AG04450 (cell line): Measurements from ENCODE around the gene ALOX12. TPM values are rescaled to one million over a fixed set of nuclear protein-coding genes. Genes with fewer than 3 reads are reported as not detected.

Experiments used
- CTCF ChIA-PET: fragments of 300-600, 350-600 bp; formaldehyde crosslinking; extraction: SDS; loops from one replicate; lab custom pipeline; 2022; ENCODE audit warnings: antibody characterized with exemption, inconsistent platforms; lab: Charles Lee
- POLR2A ChIA-PET: fragments of 350-600 bp; formaldehyde crosslinking; extraction: SDS; loops from one replicate; lab custom pipeline; 2021; ENCODE audit warnings: antibody characterized with exemption, inconsistent platforms; lab: Yijun Ruan, JAX
- DNase-seq: peaks from one replicate; pipeline ENCODE4 v3.0.0-alpha.2; 2011; ENCODE audit warnings: low read depth, low spot score
- H3K27ac ChIP-seq: one replicate; pipeline ENCODE4 v1.5.1; 2012; ENCODE audit warnings: low read depth, low read length, control low read depth
- H3K27me3 ChIP-seq: one replicate; pipeline ENCODE4 v1.6.0; 2012; ENCODE audit warnings: low read length; ENCODE audit not compliant: control insufficient read depth, insufficient read depth
- H3K4me3 ChIP-seq: 2 replicates; pipeline ENCODE4 v1.5.1; 2011; ENCODE audit warnings: mild to moderate bottlenecking, low read depth, low read length, control low read depth
- H3K9me3 ChIP-seq: 2 replicates; pipeline ENCODE4 v1.5.1; 2012; ENCODE audit warnings: low read length; ENCODE audit not compliant: control insufficient read depth, insufficient read depth
- CTCF ChIP-seq: IDR thresholded peaks from 2 replicates; pipeline ENCODE4 v1.5.1; 2011; ENCODE audit warnings: low read depth, low read length, control low read depth, inconsistent platforms
- polyA plus RNA-seq: library from polyadenylated mRNA; depleted of rRNA; stranded (reverse); fragments of >200 nt; gene quantifications from 2 replicates; pipeline ENCODE4 v1.2.3, GENCODE V29; 2011; rRNA removed
- small RNA-seq: library from RNA; depleted of rRNA; stranded (forward); fragments of <200 nt; gene quantifications from one replicate; pipeline ENCODE3, GENCODE V24; 2012; ENCODE audit warnings: low read depth; ENCODE audit not compliant: insufficient read length

The ALOX12 gene
- polyA plus RNA-seq, 1 experiment, result not detected

DNA sequence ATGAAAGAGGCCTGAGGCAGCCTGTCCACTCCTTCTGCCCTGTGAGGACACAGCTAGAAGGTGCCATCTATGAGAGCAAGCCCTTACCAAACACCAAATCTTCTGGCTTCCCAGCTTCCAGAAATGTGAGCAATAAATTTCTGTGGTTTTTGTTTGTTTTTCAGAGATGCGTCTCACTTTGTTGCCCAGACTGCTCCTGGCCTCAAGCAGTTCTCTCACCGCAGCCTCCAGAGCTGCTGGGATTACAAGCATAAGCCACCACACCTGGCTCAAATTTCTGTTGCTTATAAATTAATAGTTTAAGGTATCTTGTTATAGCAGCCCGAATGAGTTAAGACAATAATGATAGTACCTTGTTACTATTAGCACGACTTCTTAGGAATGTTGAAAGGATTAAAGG lies 60.5 kb downstream of the ALOX12 start:
- POLR2A ChIA-PET, result no interaction called here

GRCh38 chr17:7058831-7059447 lies 63.1 kb downstream of the ALOX12 start:
- ChIA-PET CTCF (interaction anchor here (0.5 to 1.9 kb wide), 4 partner anchors 13 to 78 kb away, joined by 5 to 11 read pairs (median 6); no protein-coding TSS in a partner anchor), POLR2A (no interaction called here)
- no peak for DNase-seq
- Histone ChIP-seq H3K27me3 (peaks cover 5% of the 10 kb centered on the region), H3K9me3 (no peaks in the 10 kb centered on the region), H3K27ac (no peak overlapping the region), H3K4me3 (no peak overlapping the region)
- no peak for TF ChIP-seq CTCF

More for the DNA sequence above, 60.5 kb downstream of the ALOX12 start:
- H3K27me3 ChIP-seq, result no peaks in the 10 kb centered on the region
- H3K4me3 ChIP-seq, result no peak overlapping the region
- TF ChIP-seq CTCF, result no peak
- DNase-seq, result no peak
- no peaks in the 10 kb centered on the region for H3K9me3 ChIP-seq
- CTCF ChIA-PET, result interaction anchor here (0.6 kb wide), 1 partner anchor 9 kb away, joined by 4 read pairs; no protein-coding TSS in a partner anchor
- H3K27ac ChIP-seq, result no peak overlapping the region

Small RNA genes within 50 kb of the gene (small RNA-seq; reads per million reads assigned to genes)
- gene AC120057.1, result not detected

Other genes with a start within 250 kb of the ALOX12 start
- gene XAF1, start 240.0 kb upstream of the ALOX12 start, polyA plus RNA-seq, result 6.3 and 13.7 TPM in 2 replicates
- gene FBXO39, start 219.8 kb upstream of the ALOX12 start, polyA plus RNA-seq, result 0.10 and 0.12 TPM in 2 replicates
- gene TEKT1, start 164.3 kb upstream of the ALOX12 start, polyA plus RNA-seq, result not detected in 2 replicates
- gene RNASEK, start 16.6 kb downstream of the ALOX12 start, polyA plus RNA-seq, result 240 and 332 TPM in 2 replicates
- gene BCL6B, start 27.0 kb downstream of the ALOX12 start, polyA plus RNA-seq, result 0.02 TPM in 1 of 2 replicates, not detected in the other
- gene SLC16A13, start 40.0 kb downstream of the ALOX12 start, polyA plus RNA-seq, result 1.5 and 1.7 TPM in 2 replicates
- not detected in 2 replicates for gene SLC16A11, start 48.0 kb downstream of the ALOX12 start, polyA plus RNA-seq
- gene CLEC10A, start 84.2 kb downstream of the ALOX12 start, polyA plus RNA-seq, result not detected in 2 replicates
- gene ASGR2, start 118.8 kb downstream of the ALOX12 start, polyA plus RNA-seq, result not detected in 2 replicates
- gene ASGR1, start 183.3 kb downstream of the ALOX12 start, polyA plus RNA-seq, result 1.1 and 1.5 TPM in 2 replicates
- 10.2 and 11.6 TPM in 2 replicates for gene DLG4, start 223.8 kb downstream of the ALOX12 start, polyA plus RNA-seq
- 217 and 262 TPM in 2 replicates for gene ACADVL, start 223.9 kb downstream of the ALOX12 start, polyA plus RNA-seq
- gene DVL2, start 238.5 kb downstream of the ALOX12 start, polyA plus RNA-seq, result 5.1 and 8.2 TPM in 2 replicates
- 56.3 and 58.7 TPM in 2 replicates for gene PHF23, start 243.4 kb downstream of the ALOX12 start, polyA plus RNA-seq
- gene GABARAP, start 246.4 kb downstream of the ALOX12 start, polyA plus RNA-seq, result 929 and 984 TPM in 2 replicates